H9 (cell line): ENCODE results near the gene DRGX. TPM values are rescaled to one million over a fixed set of nuclear protein-coding genes. Genes with fewer than 3 reads are reported as not detected.

Experiments used
- DNase-seq: peaks from one replicate; pipeline ENCODE4 v3.0.0-alpha.2; 2017
- H2AFZ ChIP-seq: one replicate; pipeline ENCODE4 v1.6.1; 2013; ENCODE audit warnings: mild to moderate bottlenecking, low read length, control low read depth, moderate library complexity
- H2AK5ac ChIP-seq: 2 replicates; pipeline ENCODE4 v1.6.1; 2013; ENCODE audit warnings: low read length, control low read depth, mixed read lengths; ENCODE audit not compliant: insufficient read length
- H2BK120ac ChIP-seq: one replicate; pipeline ENCODE4 v1.6.1; 2013; ENCODE audit warnings: low read depth, mild to moderate bottlenecking, low read length, control low read depth, inconsistent platforms; ENCODE audit not compliant: poor library complexity, severe bottlenecking
- H2BK12ac ChIP-seq: 2 replicates; pipeline ENCODE4 v1.6.1; 2013; ENCODE audit warnings: low read length, control low read depth, mixed read lengths, low read depth; ENCODE audit not compliant: insufficient read length
- H2BK15ac ChIP-seq: 2 replicates; pipeline ENCODE4 v1.6.1; 2013; ENCODE audit warnings: low read depth, low read length, control low read depth
- H2BK20ac ChIP-seq: one replicate; pipeline ENCODE4 v1.6.1; 2013; ENCODE audit warnings: low read depth, mild to moderate bottlenecking, low read length, control low read depth, inconsistent platforms; ENCODE audit not compliant: poor library complexity, severe bottlenecking
- H2BK5ac ChIP-seq: 2 replicates; pipeline ENCODE4 v1.6.1; 2013; ENCODE audit warnings: low read length, control low read depth, mixed read lengths; ENCODE audit not compliant: insufficient read length
- H3K14ac ChIP-seq: 2 replicates; pipeline ENCODE4 v1.6.1; 2013; ENCODE audit warnings: low read length, control low read depth; ENCODE audit not compliant: insufficient read depth
- H3K18ac ChIP-seq: 2 replicates; pipeline ENCODE4 v1.6.1; 2013; ENCODE audit warnings: low read depth, mild to moderate bottlenecking, mixed read lengths, low read length, control low read depth; ENCODE audit not compliant: insufficient read length
- H3K23ac ChIP-seq: 2 replicates; pipeline ENCODE4 v1.6.1; 2013; ENCODE audit warnings: low read length, control low read depth, mixed read lengths, low read depth; ENCODE audit not compliant: insufficient read length
- H3K23me2 ChIP-seq: 2 replicates; pipeline ENCODE4 v1.6.1; 2013; ENCODE audit warnings: low read depth, mild to moderate bottlenecking, mixed read lengths, low read length, control low read depth; ENCODE audit not compliant: insufficient read length, poor library complexity, severe bottlenecking
- H3K27ac ChIP-seq: 2 replicates; pipeline ENCODE4 v1.5.1; 2013; ENCODE audit warnings: low read length, control low read depth, mixed read lengths, low read depth; ENCODE audit not compliant: insufficient read length
- H3K27me3 ChIP-seq: 2 replicates; pipeline ENCODE4 v1.6.1; 2013; ENCODE audit warnings: low read length, control low read depth, inconsistent platforms; ENCODE audit not compliant: insufficient read depth
- H3K4ac ChIP-seq: 2 replicates; pipeline ENCODE4 v1.6.1; 2013; ENCODE audit warnings: low read depth, mild to moderate bottlenecking, control low read depth, inconsistent platforms, low read length, moderate library complexity
- H3K4me1 ChIP-seq: 2 replicates; pipeline ENCODE4 v1.6.1; 2013; ENCODE audit warnings: low read length, control low read depth, inconsistent platforms; ENCODE audit not compliant: insufficient read depth
- H3K4me2 ChIP-seq: 2 replicates; pipeline ENCODE4 v1.6.1; 2013; ENCODE audit warnings: low read length, control low read depth, mixed read lengths; ENCODE audit not compliant: insufficient read length, insufficient read depth
- H3K56ac ChIP-seq: 2 replicates; pipeline ENCODE4 v1.6.1; 2013; ENCODE audit warnings: low read depth, mild to moderate bottlenecking, mixed read lengths, low read length, control low read depth; ENCODE audit not compliant: insufficient read length
- H3K79me1 ChIP-seq: 2 replicates; pipeline ENCODE4 v1.6.1; 2013; ENCODE audit warnings: low read depth, mild to moderate bottlenecking, moderate library complexity, low read length, control low read depth, inconsistent platforms; ENCODE audit not compliant: insufficient read depth, poor library complexity, severe bottlenecking
- H3K79me2 ChIP-seq: 2 replicates; pipeline ENCODE4 v1.6.1; 2013; ENCODE audit warnings: low read length, control low read depth, inconsistent platforms; ENCODE audit not compliant: insufficient read depth
- H3K9ac ChIP-seq: 2 replicates; pipeline ENCODE4 v1.6.1; 2013; ENCODE audit warnings: low read length, control low read depth, mixed read lengths; ENCODE audit not compliant: insufficient read length; ENCODE audit errors: extremely low read depth
- H3K9me3 ChIP-seq: one replicate; pipeline ENCODE4 v1.6.1; 2013; ENCODE audit warnings: low read depth, low read length, inconsistent platforms; ENCODE audit not compliant: control insufficient read depth
- H3T11ph ChIP-seq: one replicate; pipeline ENCODE4 v1.6.1; 2013; ENCODE audit warnings: mild to moderate bottlenecking, low read length, control low read depth, inconsistent platforms
- H4K20me1 ChIP-seq: one replicate; pipeline ENCODE4 v1.6.1; 2013; ENCODE audit not compliant: control insufficient read depth, insufficient read length, insufficient read depth
- H4K5ac ChIP-seq: 2 replicates; pipeline ENCODE4 v1.6.1; 2013; ENCODE audit warnings: low read depth, mild to moderate bottlenecking, mixed read lengths, low read length, control low read depth; ENCODE audit not compliant: insufficient read length
- H4K8ac ChIP-seq: replicated peaks from 2 replicates; pipeline ENCODE4 v1.6.1; 2013; ENCODE audit warnings: low read length, control low read depth, mixed read lengths, low read depth; ENCODE audit not compliant: insufficient read length
- H4K91ac ChIP-seq: 2 replicates; pipeline ENCODE4 v1.6.1; 2013; ENCODE audit warnings: low read depth, mild to moderate bottlenecking, moderate library complexity, mixed read lengths, low read length, control low read depth; ENCODE audit not compliant: insufficient read length
- H3K27ac Mint-ChIP-seq, 3 experiments: 2 replicates in 2 of 3; 3 replicates in 1 of 3; pipeline ENCODE4 v1.8.0; 2020 to 2021; ENCODE audit warnings: mixed read lengths in 3 of 3, mild to moderate bottlenecking in 1 of 3, moderate library complexity in 1 of 3
- H3K27me3 Mint-ChIP-seq: 2 replicates; pipeline ENCODE4 v1.8.0; 2021; ENCODE audit warnings: low read depth, mild to moderate bottlenecking, moderate library complexity, mixed read lengths
- H3K36me3 Mint-ChIP-seq, 3 experiments: 2 replicates in 2 of 3; 3 replicates in 1 of 3; pipeline ENCODE4 v1.8.0; 2020 to 2021; ENCODE audit warnings: low read depth in 3 of 3, mixed read lengths in 3 of 3; ENCODE audit not compliant: insufficient read depth in 1 of 3
- H3K4me1 Mint-ChIP-seq, 2 experiments: 2 replicates each; pipeline ENCODE4 v1.8.0; 2020; ENCODE audit warnings: mixed read lengths in 2 of 2
- H3K4me3 Mint-ChIP-seq, 2 experiments: 2 replicates in 1 of 2; 3 replicates in 1 of 2; pipeline ENCODE4 v1.8.0; 2020 to 2021; ENCODE audit warnings: mild to moderate bottlenecking in 2 of 2, mixed read lengths in 2 of 2, moderate library complexity in 1 of 2
- H3K9me3 Mint-ChIP-seq, 2 experiments: 2 replicates in 1 of 2; 3 replicates in 1 of 2; pipeline ENCODE4 v1.8.0; 2020; ENCODE audit warnings: mild to moderate bottlenecking in 2 of 2, mixed read lengths in 2 of 2, moderate library complexity in 1 of 2
- WGBS: extraction: QIAGEN DNeasy Blood & Tissue Kit; methylation state at CpG from one replicate; pipeline ENCODE4 v1.1.7; 2013; ENCODE audit warnings: missing lambda C conversion rate, low lambda C conversion rate, mixed read lengths; ENCODE audit not compliant: insufficient read length; ENCODE audit errors: extremely low coverage; 5-methylcytosine and 5-hydroxymethylcytosine counted together
- total RNA-seq: library from RNA; stranded (reverse); gene quantifications from 2 replicates; pipeline ENCODE4 v1.2.1, GENCODE V29; 2021
- TF ChIP-seq, protein P1 (sequence below): fragments of 200-600 bp; sonication (generic); conservative IDR thresholded peaks from 3 replicates; pipeline ENCODE4 v1.8.0; 2021; ENCODE audit warnings: antibody characterized with exemption, mild to moderate bottlenecking

DRGX gene
- total RNA-seq, 1 experiment from 2014 or later: not detected

- TF ChIP-seq, protein P1, sequence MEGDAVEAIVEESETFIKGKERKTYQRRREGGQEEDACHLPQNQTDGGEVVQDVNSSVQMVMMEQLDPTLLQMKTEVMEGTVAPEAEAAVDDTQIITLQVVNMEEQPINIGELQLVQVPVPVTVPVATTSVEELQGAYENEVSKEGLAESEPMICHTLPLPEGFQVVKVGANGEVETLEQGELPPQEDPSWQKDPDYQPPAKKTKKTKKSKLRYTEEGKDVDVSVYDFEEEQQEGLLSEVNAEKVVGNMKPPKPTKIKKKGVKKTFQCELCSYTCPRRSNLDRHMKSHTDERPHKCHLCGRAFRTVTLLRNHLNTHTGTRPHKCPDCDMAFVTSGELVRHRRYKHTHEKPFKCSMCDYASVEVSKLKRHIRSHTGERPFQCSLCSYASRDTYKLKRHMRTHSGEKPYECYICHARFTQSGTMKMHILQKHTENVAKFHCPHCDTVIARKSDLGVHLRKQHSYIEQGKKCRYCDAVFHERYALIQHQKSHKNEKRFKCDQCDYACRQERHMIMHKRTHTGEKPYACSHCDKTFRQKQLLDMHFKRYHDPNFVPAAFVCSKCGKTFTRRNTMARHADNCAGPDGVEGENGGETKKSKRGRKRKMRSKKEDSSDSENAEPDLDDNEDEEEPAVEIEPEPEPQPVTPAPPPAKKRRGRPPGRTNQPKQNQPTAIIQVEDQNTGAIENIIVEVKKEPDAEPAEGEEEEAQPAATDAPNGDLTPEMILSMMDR: no peak
- Histone ChIP-seq H3K23ac (no peak overlapping the region), H3K4me2 (no peak overlapping the region), H2AFZ (no peak overlapping the region), H4K20me1 (no peaks in the 10 kb centered on the region), H3K14ac (no peak overlapping the region), H3K4ac (no peak overlapping the region), H2AK5ac (no peak overlapping the region), H3K4me1 (no peaks in the 10 kb centered on the region), H3K18ac (no peak overlapping the region), H2BK20ac (no peak overlapping the region), H3K27me3 (no peaks in the 10 kb centered on the region), H3K23me2 (no peaks in the 10 kb centered on the region), H3K56ac (no peak overlapping the region), H4K5ac (no peak overlapping the region), H3K27ac (no peak overlapping the region), H2BK5ac (no peak overlapping the region), H3K79me2 (no peaks in the 10 kb centered on the region), H3K9me3 (no peaks in the 10 kb centered on the region), H2BK15ac (no peak overlapping the region), H4K91ac (no peak overlapping the region), H2BK12ac (no peak overlapping the region), H2BK120ac (no peak overlapping the region), H3K79me1 (no peaks in the 10 kb centered on the region), H3T11ph (no peak overlapping the region), H4K8ac (no peak overlapping the region), H3K9ac (no peak overlapping the region)
- Mint-ChIP-seq H3K4me3 (no peak overlapping the region), H3K27me3 (peaks cover 4% of the 10 kb centered on the region), H3K36me3 (no peaks in the 10 kb centered on the region), H3K4me1 (no peaks in the 10 kb centered on the region), H3K9me3 (no peaks in the 10 kb centered on the region), H3K27ac (no peak overlapping the region)
- WGBS: no CpG with 5 or more reads among the region's 1 CpG
- DNase-seq: no peak
Measured at GRCh38 chr10:49319206-49319605, 76.7 kb downstream of the DRGX start.
